GM23248 (cell line): Measurements from ENCODE around the gene GRID2.

Source experiments
- EZH2 ChIP-seq: fragments of 200-600 bp; sonication (generic); IDR thresholded peaks from 2 replicates; pipeline ENCODE4 v1.6.1; 2018; ENCODE audit warnings: antibody characterized with exemption, mild to moderate bottlenecking; ENCODE audit not compliant: insufficient read depth, poor library complexity, severe bottlenecking
- EZH2phosphoT487 ChIP-seq: fragments of 200-600 bp; sonication (generic); IDR thresholded peaks from 2 replicates; pipeline ENCODE4 v1.6.1; 2018; ENCODE audit warnings: antibody characterized with exemption, moderate library complexity, mild to moderate bottlenecking, low read depth; ENCODE audit not compliant: insufficient read depth

DNA sequence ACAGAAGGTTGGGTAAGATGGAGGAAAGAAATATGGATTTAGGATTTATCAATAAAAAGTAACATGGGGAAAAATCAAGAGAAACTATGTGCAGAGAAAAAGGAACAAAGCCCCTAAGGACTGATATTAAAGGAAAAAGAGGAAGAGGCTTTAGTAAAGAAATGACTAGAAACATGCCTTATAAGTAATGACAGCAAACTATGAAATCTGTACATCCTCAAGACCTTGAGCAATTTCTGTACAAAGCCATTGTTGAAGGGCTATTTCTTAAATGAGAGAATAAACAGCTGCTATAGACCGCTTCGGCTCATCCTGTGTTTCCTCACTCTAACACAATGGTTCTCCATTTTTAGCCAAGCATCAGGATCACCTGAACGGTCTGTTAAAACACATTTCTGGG, 1344.5 kb downstream of the GRID2 start:
- TF ChIP-seq EZH2: no peak
- no peak for TF ChIP-seq EZH2phosphoT487
